ENCODE measurements around the gene MCUR1.

- no peak for TF ChIP-seq CTCF (conservative IDR thresholded peaks at IDR 0.05 in 1 of 2, IDR thresholded peaks at IDR 0.05 in 1 of 2; ENCODE audit: low read depth in 1 of 2, low read length in 2 of 2)
- TF ChIP-seq EZH2 (IDR thresholded peaks at IDR 0.05; ENCODE audit: low read length, missing control alignments) = no peak
These were observed 50.5 kb downstream of the MCUR1 start for GRCh38 chr6:13763740-13764381.

Measured in fibroblast of lung (primary cell).